VCaP (cell line): ENCODE data around the gene RAD1.

Source experiments
- H3K27ac ChIP-seq: fragments of 450-650 bp; 2 replicates; pipeline ENCODE4 v1.5.1; 2017
- TF ChIP-seq, protein P1 (sequence below): fragments of 450-650 bp; conservative IDR thresholded peaks from 2 replicates; pipeline ENCODE4 v1.5.1; 2017; ENCODE audit warnings: mild to moderate bottlenecking, moderate library complexity

The RAD1 gene

DNA sequence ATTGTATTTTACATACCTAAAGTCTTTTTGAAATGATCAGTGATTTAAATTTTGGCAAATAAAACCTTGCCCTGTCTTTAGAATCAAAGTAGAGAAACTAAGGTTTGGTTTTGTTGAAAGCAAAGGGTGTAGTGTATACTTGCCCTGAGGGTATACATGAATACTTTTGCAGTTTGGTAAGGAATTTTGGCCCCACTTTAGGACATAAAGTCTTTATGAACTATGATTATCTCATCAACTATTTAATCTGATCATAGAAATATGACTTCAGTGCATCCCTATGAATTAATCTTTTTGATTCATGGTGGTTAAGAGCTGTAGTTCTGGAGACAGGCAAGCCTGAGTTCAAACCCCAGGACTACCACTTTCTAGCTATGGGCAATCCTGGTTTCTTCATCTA is 17.7 kb downstream of the RAD1 start:
- TF ChIP-seq, protein P1, sequence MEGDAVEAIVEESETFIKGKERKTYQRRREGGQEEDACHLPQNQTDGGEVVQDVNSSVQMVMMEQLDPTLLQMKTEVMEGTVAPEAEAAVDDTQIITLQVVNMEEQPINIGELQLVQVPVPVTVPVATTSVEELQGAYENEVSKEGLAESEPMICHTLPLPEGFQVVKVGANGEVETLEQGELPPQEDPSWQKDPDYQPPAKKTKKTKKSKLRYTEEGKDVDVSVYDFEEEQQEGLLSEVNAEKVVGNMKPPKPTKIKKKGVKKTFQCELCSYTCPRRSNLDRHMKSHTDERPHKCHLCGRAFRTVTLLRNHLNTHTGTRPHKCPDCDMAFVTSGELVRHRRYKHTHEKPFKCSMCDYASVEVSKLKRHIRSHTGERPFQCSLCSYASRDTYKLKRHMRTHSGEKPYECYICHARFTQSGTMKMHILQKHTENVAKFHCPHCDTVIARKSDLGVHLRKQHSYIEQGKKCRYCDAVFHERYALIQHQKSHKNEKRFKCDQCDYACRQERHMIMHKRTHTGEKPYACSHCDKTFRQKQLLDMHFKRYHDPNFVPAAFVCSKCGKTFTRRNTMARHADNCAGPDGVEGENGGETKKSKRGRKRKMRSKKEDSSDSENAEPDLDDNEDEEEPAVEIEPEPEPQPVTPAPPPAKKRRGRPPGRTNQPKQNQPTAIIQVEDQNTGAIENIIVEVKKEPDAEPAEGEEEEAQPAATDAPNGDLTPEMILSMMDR: no peak
- no peak overlapping the region; the same call in 1 of the 2 replicates for H3K27ac ChIP-seq

DNA sequence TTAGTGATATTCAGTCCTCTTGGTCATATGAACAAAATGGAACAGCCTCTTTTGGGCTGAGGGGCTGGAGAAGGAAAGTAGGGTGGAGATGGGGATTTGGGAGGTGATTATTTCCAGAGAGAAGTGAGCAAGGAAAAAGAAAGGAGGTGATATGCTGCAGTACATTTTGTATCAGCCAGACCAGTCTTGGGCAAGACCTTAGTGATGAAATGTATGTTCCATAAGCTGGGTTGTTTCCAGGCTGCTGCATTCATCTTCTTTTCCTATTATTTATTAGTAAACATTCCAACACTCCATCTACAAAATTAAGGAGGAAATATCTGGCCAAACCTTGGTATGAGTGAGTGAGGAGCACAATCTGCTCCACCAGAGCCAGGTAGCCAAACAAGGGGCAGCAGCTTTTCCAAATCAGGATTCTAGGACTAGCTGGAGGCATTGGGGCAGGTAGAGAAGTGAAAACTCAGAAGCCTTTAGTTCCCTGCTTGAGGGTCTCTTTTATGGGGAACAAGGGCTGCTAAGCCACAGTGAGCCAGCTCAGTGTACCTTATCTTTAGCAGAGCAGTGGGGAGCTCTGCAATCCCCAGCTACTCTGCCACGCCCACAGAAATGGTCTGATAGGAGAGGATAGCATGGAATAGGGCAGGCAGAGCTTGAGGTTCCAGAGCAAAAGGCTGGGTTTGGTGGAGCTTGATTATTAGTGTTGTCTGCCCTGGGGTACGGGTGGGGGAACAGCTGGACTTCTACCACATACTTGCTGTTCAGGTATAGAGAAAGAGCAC is 19.5 kb downstream of the RAD1 start:
- TF ChIP-seq, protein P1: no peak

DNA sequence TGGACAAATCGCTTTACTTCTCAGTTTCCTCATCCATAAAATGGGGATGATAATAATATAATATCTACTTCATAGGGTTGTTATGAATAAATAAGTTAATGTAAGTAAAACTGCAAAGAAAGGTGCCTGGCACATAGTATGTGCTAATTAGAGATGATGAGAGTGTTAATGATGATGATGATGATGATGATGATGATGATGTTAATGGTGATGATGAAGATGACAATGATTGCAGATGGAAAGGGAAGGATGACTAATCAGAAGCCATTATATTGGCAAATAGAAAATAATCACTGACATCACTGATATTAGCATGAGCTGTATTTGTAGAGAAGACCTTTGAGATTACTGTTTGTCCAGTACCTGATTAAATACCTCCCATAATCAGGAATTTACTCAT is 20.6 kb downstream of the RAD1 start:
- H3K27ac ChIP-seq: no peak overlapping the region
- TF ChIP-seq, protein P1: no peak

More for the DNA sequence above, 19.5 kb downstream of the RAD1 start:
- H3K27ac ChIP-seq: no peak overlapping the region

DNA sequence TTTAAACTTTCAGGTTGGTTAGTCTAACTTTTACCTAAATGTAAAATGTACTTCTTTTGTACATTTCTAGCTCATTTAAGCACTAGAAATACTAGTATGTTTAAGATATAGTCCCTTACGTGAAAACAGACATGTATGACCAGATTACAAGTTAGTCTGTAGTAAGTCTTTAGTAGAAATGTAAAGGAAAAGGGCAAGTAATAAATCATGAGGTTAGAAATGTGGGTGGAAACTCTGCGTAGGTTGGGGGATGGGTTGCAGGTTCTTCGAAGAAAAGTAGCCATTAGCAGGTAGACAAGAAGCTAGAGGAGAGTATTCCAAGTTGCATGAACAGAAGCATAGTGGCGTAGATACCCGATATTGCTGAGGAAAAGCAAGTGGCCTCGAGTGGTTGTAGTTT is 22.9 kb downstream of the RAD1 start:
- H3K27ac ChIP-seq: no peak overlapping the region
- TF ChIP-seq, protein P1: no peak

DNA sequence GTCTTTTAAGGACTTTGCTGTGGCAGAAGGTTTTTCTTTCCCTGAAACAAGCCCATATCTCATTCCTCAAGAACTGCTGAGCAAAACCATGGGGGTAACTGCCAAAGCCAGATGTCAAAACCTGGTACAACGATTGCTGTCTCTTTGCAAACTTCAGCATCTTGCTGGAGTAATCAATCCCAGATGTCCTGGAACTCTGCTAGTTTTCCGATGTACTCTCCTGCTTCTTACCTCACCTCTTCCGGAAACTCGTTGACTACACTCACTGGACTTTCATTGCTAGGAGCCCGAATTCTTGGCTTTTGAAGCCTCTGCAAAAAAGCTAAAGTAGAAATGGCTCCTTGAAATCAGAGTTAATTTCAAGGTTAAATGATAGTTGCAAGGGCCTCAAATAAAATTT is 23.3 kb downstream of the RAD1 start:
- no peak overlapping the region for H3K27ac ChIP-seq
- TF ChIP-seq, protein P1: no peak

DNA sequence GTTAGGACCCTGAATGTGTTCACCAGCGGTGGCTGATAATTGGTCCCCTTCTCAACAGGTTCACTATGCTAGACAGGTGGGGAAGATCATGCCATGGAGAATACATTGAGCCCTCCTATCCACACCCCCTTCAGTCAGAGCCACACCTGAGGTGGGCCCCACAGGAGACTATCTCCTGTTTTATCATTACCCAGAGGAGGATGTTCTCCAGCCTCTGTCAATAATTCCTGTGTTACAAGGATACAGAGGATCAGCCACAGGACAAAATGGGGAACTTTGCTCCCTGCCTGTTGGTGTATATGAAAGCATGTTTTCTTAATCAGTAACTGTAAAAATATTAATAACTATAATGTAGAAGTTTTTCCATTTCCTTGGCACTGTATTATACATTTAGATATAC is 25.9 kb downstream of the RAD1 start:
- no peak overlapping the region for H3K27ac ChIP-seq
- TF ChIP-seq, protein P1: no peak

DNA sequence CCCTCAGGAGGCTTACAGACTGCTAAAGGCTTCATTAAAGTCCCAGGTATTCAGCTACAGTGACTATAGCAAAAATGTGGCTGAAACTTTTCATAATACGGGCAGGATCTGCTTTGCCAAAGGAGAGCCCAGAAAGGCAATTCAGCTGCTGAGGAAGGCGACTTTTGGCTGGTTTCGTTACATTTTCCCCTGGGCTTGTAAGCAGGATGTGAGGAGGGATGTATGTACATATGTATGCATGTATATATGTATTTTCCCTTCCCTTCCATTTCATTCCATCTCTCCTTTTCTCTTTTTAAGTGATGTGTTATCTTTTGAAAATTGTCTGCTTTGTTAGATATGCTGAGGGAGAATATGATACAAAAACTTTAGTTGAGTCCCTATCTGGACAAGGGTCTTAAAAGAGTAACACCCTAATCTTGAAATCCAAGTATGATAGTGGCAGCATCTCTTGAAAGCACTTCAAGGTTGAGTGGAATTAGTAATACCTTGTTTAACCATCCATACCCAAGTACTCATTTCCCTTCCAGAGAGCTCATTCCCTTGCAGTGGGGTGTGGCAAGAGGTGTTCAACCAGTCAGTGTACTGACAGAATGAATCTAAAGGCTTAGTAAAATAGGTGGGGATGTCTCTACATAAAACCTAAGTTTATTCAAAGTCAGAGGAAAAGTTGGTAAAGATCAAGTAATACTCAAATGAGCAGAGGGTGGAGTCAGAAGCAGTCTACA is 28.7 kb downstream of the RAD1 start:
- H3K27ac ChIP-seq: no peak overlapping the region
- TF ChIP-seq, protein P1: no peak
